ENCODE results near the gene ATXN10. TPM values are rescaled to one million over a fixed set of nuclear protein-coding genes. Genes with fewer than 3 reads are reported as not detected.
A peak's percentile ranks its signal among the peaks of the same experiment; 100 is the strongest.
"Not testable (repeated sequence)": the region's sequence is repeated elsewhere in the genome, so short reads cannot be mapped to it uniquely, and the experiment has no call there.

Gene ATXN10, protein sequence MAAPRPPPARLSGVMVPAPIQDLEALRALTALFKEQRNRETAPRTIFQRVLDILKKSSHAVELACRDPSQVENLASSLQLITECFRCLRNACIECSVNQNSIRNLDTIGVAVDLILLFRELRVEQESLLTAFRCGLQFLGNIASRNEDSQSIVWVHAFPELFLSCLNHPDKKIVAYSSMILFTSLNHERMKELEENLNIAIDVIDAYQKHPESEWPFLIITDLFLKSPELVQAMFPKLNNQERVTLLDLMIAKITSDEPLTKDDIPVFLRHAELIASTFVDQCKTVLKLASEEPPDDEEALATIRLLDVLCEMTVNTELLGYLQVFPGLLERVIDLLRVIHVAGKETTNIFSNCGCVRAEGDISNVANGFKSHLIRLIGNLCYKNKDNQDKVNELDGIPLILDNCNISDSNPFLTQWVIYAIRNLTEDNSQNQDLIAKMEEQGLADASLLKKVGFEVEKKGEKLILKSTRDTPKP
- total RNA-seq (10 to 100 TPM; 61.8 to 69.0 TPM), polyA plus RNA-seq (100 to 1,000 TPM in 1 of 2 donors, 10 to 100 TPM in 1; 83.5 to 102 TPM)

- Histone ChIP-seq H3K4me1 (ENCODE audit: insufficient read depth, low read length) (peaks cover 31% of the 10 kb centered on the region), H3K9me3 (ENCODE audit: control insufficient read depth in 1 of 2, low read length in 2 of 2) (no peaks in the 10 kb centered on the region), H3K27ac (ENCODE audit: low read depth, low read length) (peak within 1 kb of the TSS; percentile 36), H3K36me3 (ENCODE audit: insufficient read depth, low read length) (no peaks in the 10 kb centered on the region), H3K27me3 (ENCODE audit: insufficient read depth, low read length) (no peaks in the 10 kb centered on the region), H3K4me3 (ENCODE audit: low read length in 2 of 2) (peak within 1 kb of the TSS; percentile 77 to 83)
- CTCF ChIA-PET (ENCODE audit: partially characterized antibody): interaction anchor here (1.2 kb wide), 1 partner anchor 26 kb away, joined by 4 read pairs; no protein-coding TSS in a partner anchor
- Mint-ChIP-seq H3K27me3 (peaks cover 0 to 5% of the 10 kb centered on the region in 2 donors), H3K27ac (peak within 1 kb of the TSS; percentile 71 to 92 (median 87)), H3K4me3 (peak within 1 kb of the TSS; percentile 88 to 95 (median 90)), H3K36me3 (peaks cover 3 to 4% of the 10 kb centered on the region in 2 donors), H3K9me3 (peaks cover 0 to 3% (median 0%) of the 10 kb centered on the region in 8 donors), H3K4me1 (peaks cover 27 to 46% (median 36%) of the 10 kb centered on the region in 4 donors)
- POLR2A ChIA-PET (ENCODE audit: partially characterized antibody): interaction anchor here (1.4 kb wide), 1 partner anchor 365 kb away, joined by 4 read pairs; no protein-coding TSS in a partner anchor
- DNase-seq: peak; percentile 64 to 77 (median 74)
- intact Hi-C loops (cut with micrococcal nuclease): no loop called here
These were observed at the start of gene ATXN10 for GRCh38 chr22:45671783-45672563. TSS of gene ATXN10 (plus strand) at chr22:45671834. CDS start at chr22:45672064, 230 bp downstream.

DNA sequence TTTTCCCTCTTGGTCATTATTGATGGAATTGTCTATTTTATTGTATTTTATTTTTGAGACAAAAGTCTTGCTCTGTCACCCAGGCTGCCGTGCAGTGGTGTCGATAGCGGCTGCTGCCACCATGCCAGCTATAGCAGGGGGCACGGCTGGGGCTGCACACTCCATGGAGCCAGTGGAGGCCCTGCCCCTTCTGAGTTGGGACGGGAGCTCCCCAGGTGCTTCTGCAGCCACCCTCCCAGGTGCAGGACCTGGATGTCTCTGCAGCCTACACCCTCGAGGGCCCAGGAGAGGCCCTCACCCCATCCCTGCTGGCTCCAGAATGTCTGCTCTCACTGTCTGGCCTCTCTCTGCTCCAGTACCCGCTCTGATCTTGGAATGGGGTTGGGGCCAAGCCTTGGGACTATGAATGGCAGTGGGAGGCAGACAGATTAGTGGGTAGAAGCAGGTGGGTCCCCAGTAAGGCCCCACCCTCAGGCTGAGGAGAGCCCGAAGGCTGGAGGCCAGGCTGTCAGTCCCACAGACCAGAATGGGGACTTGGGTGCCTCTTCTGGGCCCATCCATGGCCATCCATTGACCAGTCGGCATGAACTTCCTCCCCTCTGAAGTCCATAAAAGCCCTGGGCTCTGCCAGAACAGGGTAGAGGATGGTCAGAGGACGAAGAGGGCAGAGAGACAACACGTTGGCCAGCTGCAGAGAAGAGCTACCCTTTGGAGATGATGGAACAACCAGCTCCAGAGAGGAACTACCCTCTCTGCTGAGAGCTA lies 49.6 kb upstream of the ATXN10 start:
- Histone ChIP-seq H3K27me3 (ENCODE audit: insufficient read depth, low read length) (no peaks in the 10 kb centered on the region), H3K9me3 (ENCODE audit: control insufficient read depth in 1 of 2, low read length in 2 of 2) (no peaks in the 10 kb centered on the region), H3K27ac (ENCODE audit: low read depth, low read length) (no peak overlapping the region), H3K4me1 (ENCODE audit: insufficient read depth, low read length) (no peaks in the 10 kb centered on the region), H3K36me3 (ENCODE audit: insufficient read depth, low read length) (no peaks in the 10 kb centered on the region), H3K4me3 (ENCODE audit: low read length in 2 of 2) (no peak overlapping the region)
- Mint-ChIP-seq H3K9me3 (peaks cover 0 to 3% (median 0%) of the 10 kb centered on the region in 8 donors), H3K4me1 (peaks cover 0 to 5% (median 0%) of the 10 kb centered on the region in 4 donors), H3K27me3 (peaks cover 3 to 8% of the 10 kb centered on the region in 2 donors), H3K36me3 (no peaks in the 10 kb centered on the region), H3K4me3 (no peak overlapping the region), H3K27ac (no peak overlapping the region)
- ChIA-PET POLR2A (ENCODE audit: partially characterized antibody) (no interaction called here), CTCF (ENCODE audit: partially characterized antibody) (no interaction called here)
- no peak for DNase-seq
- intact Hi-C loops (cut with micrococcal nuclease): no loop called here

DNA sequence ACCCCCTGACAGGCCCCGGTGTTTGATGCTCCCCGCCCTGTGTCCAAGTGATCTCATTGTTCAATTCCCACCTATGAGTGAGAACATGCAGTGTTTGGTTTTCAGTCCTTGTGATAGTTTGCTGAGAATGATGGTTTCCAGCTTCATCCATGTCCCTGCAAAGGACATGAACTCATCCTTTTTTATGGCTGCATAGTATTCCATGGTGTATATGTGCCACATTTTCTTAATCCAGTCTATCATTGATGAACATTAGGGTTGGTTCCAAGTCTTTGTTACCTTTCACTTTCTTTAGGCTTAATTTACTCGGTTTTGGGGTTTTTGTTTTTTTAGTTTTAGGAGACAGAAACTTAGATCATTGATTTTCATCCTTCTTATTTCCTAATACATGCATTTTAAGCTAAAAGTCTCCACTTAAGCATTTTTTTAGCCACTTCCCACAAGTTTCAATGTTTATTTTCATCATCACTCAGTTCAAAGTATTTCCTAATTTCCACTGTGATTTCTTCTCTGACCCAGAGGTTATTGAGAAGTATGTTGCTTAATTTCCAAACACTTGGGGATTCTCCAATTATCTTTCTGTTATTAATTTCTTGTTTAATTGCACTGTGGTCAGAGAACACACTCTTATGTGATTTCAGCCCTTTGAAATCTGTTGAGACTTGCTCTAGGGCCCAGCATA lies 48.0 kb upstream of the ATXN10 start:
- POLR2A ChIA-PET (ENCODE audit: partially characterized antibody); H3K27ac ChIP-seq (ENCODE audit: low read depth, low read length); H3K9me3 Mint-ChIP-seq; H3K27me3 ChIP-seq (ENCODE audit: insufficient read depth, low read length); H3K27ac Mint-ChIP-seq; H3K9me3 ChIP-seq (ENCODE audit: control insufficient read depth in 1 of 2, low read length in 2 of 2); H3K4me3 Mint-ChIP-seq; H3K27me3 Mint-ChIP-seq; H3K36me3 ChIP-seq (ENCODE audit: insufficient read depth, low read length); intact Hi-C loops (cut with micrococcal nuclease); H3K36me3 Mint-ChIP-seq; H3K4me1 Mint-ChIP-seq; CTCF ChIA-PET (ENCODE audit: partially characterized antibody); DNase-seq; H3K4me1 ChIP-seq (ENCODE audit: insufficient read depth, low read length); H3K4me3 ChIP-seq (ENCODE audit: low read length in 2 of 2): not testable (repeated sequence)

DNA sequence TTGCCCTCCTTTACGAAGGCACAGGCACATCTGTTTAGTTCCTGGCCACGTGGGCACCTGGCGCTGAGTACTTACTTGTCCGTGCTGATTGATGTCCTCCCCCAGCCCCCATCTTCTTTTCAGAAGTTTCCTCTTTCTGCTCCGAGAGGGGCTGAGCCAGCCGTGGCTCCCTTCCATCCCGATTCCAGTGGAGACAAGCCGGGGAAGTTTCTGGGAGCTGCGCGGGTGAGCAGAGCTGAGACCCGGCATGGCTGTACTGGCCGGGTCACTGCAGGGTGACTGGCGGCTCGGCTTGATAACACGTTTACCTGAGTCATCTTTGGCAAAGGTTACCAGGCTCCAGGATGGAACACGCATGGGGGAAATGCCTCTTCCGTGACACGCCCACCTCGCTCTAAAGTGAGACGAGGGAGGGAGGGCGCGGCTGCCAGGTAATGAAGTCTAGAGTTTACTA lies 45.4 kb upstream of the ATXN10 start:
- Mint-ChIP-seq H3K9me3 (no peaks in the 10 kb centered on the region), H3K4me3 (no peak overlapping the region), H3K27ac (no peak overlapping the region), H3K27me3 (peaks cover 13 to 22% of the 10 kb centered on the region in 2 donors), H3K36me3 (no peaks in the 10 kb centered on the region), H3K4me1 (no peaks in the 10 kb centered on the region)
- Histone ChIP-seq H3K27me3 (ENCODE audit: insufficient read depth, low read length) (no peaks in the 10 kb centered on the region), H3K27ac (ENCODE audit: low read depth, low read length) (no peak overlapping the region), H3K4me1 (ENCODE audit: insufficient read depth, low read length) (no peaks in the 10 kb centered on the region), H3K36me3 (ENCODE audit: insufficient read depth, low read length) (no peaks in the 10 kb centered on the region), H3K9me3 (ENCODE audit: control insufficient read depth in 1 of 2, low read length in 2 of 2) (no peaks in the 10 kb centered on the region), H3K4me3 (ENCODE audit: low read length in 2 of 2) (no peak overlapping the region)
- CTCF ChIA-PET (ENCODE audit: partially characterized antibody): no interaction called here
- POLR2A ChIA-PET (ENCODE audit: partially characterized antibody): no interaction called here
- no peak for DNase-seq
- intact Hi-C loops (cut with micrococcal nuclease): no loop called here

DNA sequence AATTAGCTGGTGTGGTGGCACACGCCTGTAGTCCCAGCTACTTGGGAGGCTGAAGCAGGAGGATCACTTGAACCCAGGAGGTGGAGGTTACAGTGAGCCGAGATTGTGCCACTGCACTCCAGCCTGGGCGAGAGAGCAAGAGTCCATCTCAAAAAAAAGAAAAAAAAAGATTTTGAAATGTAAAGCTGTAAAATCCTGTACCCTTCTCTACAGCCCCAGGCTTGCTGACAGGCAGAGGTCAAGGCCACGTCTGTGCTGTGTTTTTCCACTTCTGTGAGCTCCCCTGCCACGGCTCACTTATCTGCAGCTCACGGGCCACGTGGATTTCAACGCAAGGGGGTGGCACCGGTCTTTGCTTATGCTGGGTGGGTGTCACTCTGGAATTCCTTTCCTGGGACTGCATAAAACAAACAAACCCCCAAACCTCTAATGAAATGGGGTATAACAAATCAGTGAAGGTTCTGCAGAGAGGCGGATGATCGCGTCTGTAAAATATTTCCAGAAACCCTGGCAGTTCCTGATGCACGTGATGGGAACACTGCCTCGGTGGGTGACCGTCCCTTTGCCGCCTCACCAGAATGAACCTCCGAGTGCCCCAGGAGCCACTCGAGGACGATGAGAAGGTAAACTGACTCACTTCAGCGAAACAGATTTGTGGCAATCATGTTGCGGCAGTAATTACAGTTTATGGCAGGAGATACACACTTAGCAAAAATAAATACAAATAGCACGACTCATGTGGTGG lies 44.0 kb upstream of the ATXN10 start:
- CTCF ChIA-PET (ENCODE audit: partially characterized antibody): no interaction called here
- H3K27me3 Mint-ChIP-seq: peaks cover 19 to 32% of the 10 kb centered on the region in 2 donors

DNA sequence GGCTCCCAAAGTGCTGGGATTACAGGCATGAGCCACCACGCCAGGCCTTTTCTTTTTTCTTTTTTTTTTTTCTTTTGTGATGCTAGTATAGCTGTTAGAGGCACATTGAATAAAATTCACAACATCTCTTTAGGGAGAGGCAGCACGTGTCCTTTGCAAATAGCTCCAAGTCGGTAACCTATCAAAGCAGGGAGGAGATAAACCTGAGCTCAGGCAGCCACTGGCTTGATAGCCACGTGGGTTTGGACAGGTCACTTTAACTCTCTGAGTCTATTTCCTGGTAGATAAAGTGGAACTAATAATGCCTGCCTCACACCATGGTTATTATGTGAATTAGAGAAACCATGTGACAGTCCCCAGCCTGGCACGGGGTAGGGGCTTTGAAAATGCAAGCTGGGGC lies 43.1 kb upstream of the ATXN10 start:
- CTCF ChIA-PET (ENCODE audit: partially characterized antibody): no interaction called here
- H3K36me3 Mint-ChIP-seq: no peaks in the 10 kb centered on the region

More for the DNA sequence above, 44.0 kb upstream of the ATXN10 start:
- Mint-ChIP-seq H3K4me3 (no peak overlapping the region), H3K9me3 (no peaks in the 10 kb centered on the region), H3K4me1 (no peaks in the 10 kb centered on the region), H3K36me3 (no peaks in the 10 kb centered on the region), H3K27ac (no peak overlapping the region)
- Histone ChIP-seq H3K27ac (ENCODE audit: low read depth, low read length) (no peak overlapping the region), H3K9me3 (ENCODE audit: control insufficient read depth in 1 of 2, low read length in 2 of 2) (no peaks in the 10 kb centered on the region), H3K36me3 (ENCODE audit: insufficient read depth, low read length) (no peaks in the 10 kb centered on the region), H3K4me3 (ENCODE audit: low read length in 2 of 2) (no peak overlapping the region), H3K4me1 (ENCODE audit: insufficient read depth, low read length) (no peaks in the 10 kb centered on the region), H3K27me3 (ENCODE audit: insufficient read depth, low read length) (no peaks in the 10 kb centered on the region)
- intact Hi-C loops (cut with micrococcal nuclease): no loop called here
- DNase-seq: no peak
- POLR2A ChIA-PET (ENCODE audit: partially characterized antibody): interaction anchor here (0.5 kb wide), 1 partner anchor 32 kb away, joined by 3 read pairs; no protein-coding TSS in a partner anchor

More for the DNA sequence above, 43.1 kb upstream of the ATXN10 start:
- Mint-ChIP-seq H3K4me3 (no peak overlapping the region), H3K9me3 (no peaks in the 10 kb centered on the region), H3K27me3 (peaks cover 21 to 38% of the 10 kb centered on the region in 2 donors), H3K4me1 (no peaks in the 10 kb centered on the region), H3K27ac (no peak overlapping the region)
- no peak overlapping the region for H3K27ac ChIP-seq (ENCODE audit: low read depth, low read length)
- no peak for DNase-seq
- no peaks in the 10 kb centered on the region for H3K36me3 ChIP-seq (ENCODE audit: insufficient read depth, low read length)
- no peaks in the 10 kb centered on the region for H3K9me3 ChIP-seq (ENCODE audit: control insufficient read depth in 1 of 2, low read length in 2 of 2)
- intact Hi-C loops (cut with micrococcal nuclease): no loop called here
- no peak overlapping the region for H3K4me3 ChIP-seq (ENCODE audit: low read length in 2 of 2)
- H3K4me1 ChIP-seq (ENCODE audit: insufficient read depth, low read length): no peaks in the 10 kb centered on the region
- H3K27me3 ChIP-seq (ENCODE audit: insufficient read depth, low read length): no peaks in the 10 kb centered on the region
- POLR2A ChIA-PET (ENCODE audit: partially characterized antibody): no interaction called here

All from CD4-positive, alpha-beta memory T cell (primary cell).